Measurements from ENCODE around the gene MAGEB18. TPM values are rescaled to one million over a fixed set of nuclear protein-coding genes. Genes with fewer than 3 reads are reported as not detected.

The MAGEB18 gene
- total RNA-seq, result not detected in 2 replicates

DNA sequence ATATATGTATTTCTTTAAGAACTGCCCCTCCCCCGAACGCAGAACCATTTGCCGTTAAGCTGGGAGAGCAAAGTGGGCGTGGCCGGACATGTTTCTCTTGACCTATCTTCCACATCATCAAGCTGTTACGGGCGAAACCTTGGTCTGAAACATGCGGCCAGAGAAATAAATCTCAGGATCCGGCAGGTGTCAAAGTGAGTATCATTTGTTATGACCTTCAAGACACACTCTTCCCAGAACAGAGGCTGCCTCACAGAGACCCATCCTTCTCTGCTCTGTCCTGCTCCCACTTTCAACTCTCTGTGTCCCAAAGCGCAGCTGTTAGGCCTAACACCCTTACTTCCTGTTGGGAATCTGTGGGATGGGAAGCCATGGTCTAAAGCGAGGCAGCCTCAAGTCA, at the start of gene MAGEB18:
Gene MAGEB18 (plus strand): TSS at position 70 of the 400 bp plus-strand sequence. CDS start 643 bp downstream, outside the sequence.
- no peak for DNase-seq

GRCh38 chrX:26100421-26100920, 37.7 kb upstream of the MAGEB18 start:
- no peak for DNase-seq

DNA sequence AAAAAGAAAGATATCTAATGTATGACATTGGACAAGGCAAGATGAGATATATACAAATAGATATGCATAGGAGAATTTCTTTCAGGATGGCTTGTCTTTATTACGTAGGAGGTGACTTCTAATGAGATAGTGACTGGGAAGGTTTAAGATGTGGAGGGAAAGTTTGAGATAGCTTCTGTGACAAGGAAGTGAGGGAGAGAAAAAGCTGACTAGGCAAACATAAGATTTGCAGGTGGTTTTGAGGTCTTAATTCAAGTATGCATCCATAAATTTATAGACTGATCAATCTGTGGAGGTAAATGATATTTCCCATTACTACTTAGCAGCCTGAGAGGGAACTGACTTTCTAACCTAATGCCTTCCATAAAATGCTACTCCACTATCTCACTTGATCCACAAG, 29.0 kb upstream of the MAGEB18 start:
- no peak for DNase-seq

- DNase-seq, result peak; percentile 17
Measured at GRCh38 chrX:26146024-26146423, 7.9 kb downstream of the MAGEB18 start.

DNA sequence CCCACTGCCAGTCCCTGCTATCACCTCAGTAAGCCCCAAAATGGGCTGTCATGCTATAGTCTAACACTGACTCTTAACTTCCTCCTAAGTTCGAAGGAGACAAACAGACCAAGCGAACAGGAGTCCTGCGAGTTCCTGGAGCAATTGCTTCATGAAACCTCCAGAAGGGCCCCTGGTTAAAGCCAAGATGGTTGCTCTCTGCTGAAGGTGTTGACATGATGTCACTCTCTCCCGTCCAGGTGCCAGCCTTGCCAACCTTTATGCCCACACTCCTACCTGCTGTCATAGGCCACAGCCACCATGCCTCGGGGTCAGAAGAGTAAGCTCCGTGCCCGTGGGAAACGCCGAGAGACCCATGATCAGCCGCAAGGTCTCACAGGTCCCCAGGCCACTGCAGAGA, 22.2 kb downstream of the MAGEB18 start, which contains the start of gene MAGEB6B:
Gene MAGEB6B (plus strand): TSS at position 301 of the 400 bp plus-strand sequence. CDS start 0 bp downstream, at position 301.
- no peak for DNase-seq

Other genes with a start within 250 kb of the MAGEB18 start
- not detected in 2 replicates for gene MAGEB6B, start 22.3 kb downstream of the MAGEB18 start, total RNA-seq
- not detected in 2 replicates for gene MAGEB6, start 54.1 kb downstream of the MAGEB18 start, total RNA-seq
- gene MAGEB5, start 77.8 kb downstream of the MAGEB18 start, total RNA-seq, result not detected in 2 replicates